Endodermal cell (in vitro differentiated cells): ENCODE results near the gene CTIF. TPM values are rescaled to one million over a fixed set of nuclear protein-coding genes. Genes with fewer than 3 reads are reported as not detected.
A peak's percentile ranks its signal among the peaks of the same experiment; 100 is the strongest.

ENCODE experiments used
- DNase-seq: peaks from one replicate; pipeline ENCODE4 v3.0.0-alpha.2; 2017
- H3K27ac ChIP-seq: 2 replicates; pipeline ENCODE4 v1.5.1; 2013; ENCODE audit warnings: mild to moderate bottlenecking, low read depth, low read length, moderate library complexity
- H3K27me3 ChIP-seq: 2 replicates; pipeline ENCODE4 v1.6.1; 2013; ENCODE audit warnings: mild to moderate bottlenecking, low read length, moderate library complexity; ENCODE audit not compliant: insufficient read depth, control insufficient read depth, poor library complexity, severe bottlenecking
- H3K36me3 ChIP-seq: 2 replicates; pipeline ENCODE4 v1.7.0; 2013; ENCODE audit warnings: mild to moderate bottlenecking, low read length, moderate library complexity; ENCODE audit not compliant: control insufficient read depth, insufficient read depth
- H3K4me1 ChIP-seq: one replicate; pipeline ENCODE4 v1.7.0; 2013; ENCODE audit warnings: low read length; ENCODE audit not compliant: control insufficient read depth, insufficient read depth
- H3K4me3 ChIP-seq: 2 replicates; pipeline ENCODE4 v1.5.1; 2013; ENCODE audit warnings: mild to moderate bottlenecking, low read length, moderate library complexity
- H3K9ac ChIP-seq: 2 replicates; pipeline ENCODE4 v1.6.1; 2013; ENCODE audit warnings: mild to moderate bottlenecking, low read length, moderate library complexity; ENCODE audit not compliant: poor library complexity, severe bottlenecking; ENCODE audit errors: extremely low read depth
- H3K9me3 ChIP-seq: 2 replicates; pipeline ENCODE4 v1.6.1; 2013; ENCODE audit warnings: mild to moderate bottlenecking, low read length, moderate library complexity; ENCODE audit not compliant: control insufficient read depth
- H3K27ac Mint-ChIP-seq: 2 replicates; pipeline ENCODE4 v1.8.0; 2020; ENCODE audit warnings: mixed read lengths
- H3K27me3 Mint-ChIP-seq: 2 replicates; pipeline ENCODE4 v1.8.0; 2021; ENCODE audit warnings: mild to moderate bottlenecking, mixed read lengths; ENCODE audit not compliant: insufficient read depth
- H3K36me3 Mint-ChIP-seq: 2 replicates; pipeline ENCODE4 v1.8.0; 2020; ENCODE audit warnings: low read depth, mixed read lengths
- H3K4me1 Mint-ChIP-seq: 2 replicates; pipeline ENCODE4 v1.8.0; 2020; ENCODE audit warnings: mixed read lengths
- H3K4me3 Mint-ChIP-seq: 2 replicates; pipeline ENCODE4 v1.8.0; 2020; ENCODE audit warnings: mild to moderate bottlenecking, moderate library complexity, mixed read lengths
- H3K9me3 Mint-ChIP-seq: 2 replicates; pipeline ENCODE4 v1.8.0; 2020; ENCODE audit warnings: mild to moderate bottlenecking, mixed read lengths
- WGBS, 2 experiments: methylation state at CpG; one replicate each; pipeline versions ENCODE4 v1.1.5 to v1.1.7; 2013; ENCODE audit warnings: missing lambda C conversion rate in 2 of 2, mixed read lengths in 1 of 2; ENCODE audit not compliant: insufficient coverage in 1 of 2, insufficient read length in 1 of 2; 5-methylcytosine and 5-hydroxymethylcytosine counted together
- total RNA-seq, 2 donors: library from RNA; stranded (reverse); fragmentation: NEBNext Ultra II Directional in 1 of 2; extraction: Animal tissue kit (Norgen Biotek cat#: 25700) in 1 of 2; gene quantifications; 2 replicates in 1 of 2; 3 replicates in 1 of 2; pipeline ENCODE4 v1.2.1, GENCODE V29; 2021
- TF ChIP-seq, protein P1 (sequence below): fragments of 200-600 bp; sonication (generic); conservative IDR thresholded peaks from 2 replicates; pipeline ENCODE4 v1.5.0; 2021; ENCODE audit warnings: antibody characterized with exemption, mild to moderate bottlenecking

The CTIF gene
- total RNA-seq, 2 donors from 2014 or later = 33.8 to 41.6 TPM

DNA sequence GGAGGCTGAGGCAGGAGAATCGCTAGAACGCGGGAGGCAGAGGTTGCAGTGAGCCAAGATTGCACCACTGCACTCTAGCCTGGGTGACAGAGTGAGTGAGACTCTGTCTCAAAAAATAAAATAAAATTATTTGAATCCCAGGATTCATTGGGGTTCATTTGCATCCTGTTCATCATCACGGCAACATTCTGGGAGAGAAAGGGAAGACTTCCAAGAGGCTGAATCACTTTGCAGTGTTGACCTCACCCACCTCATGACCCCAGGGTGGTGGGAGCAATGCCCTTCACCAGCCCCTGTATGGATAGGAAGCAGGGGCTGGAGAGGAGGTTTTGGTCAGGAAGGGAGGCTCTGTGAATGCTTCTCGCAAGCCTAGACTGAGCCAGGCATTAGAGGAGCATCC is 195.6 kb downstream of the CTIF start:
- H3K36me3 ChIP-seq = no peaks in the 10 kb centered on the region
- 92 to 94% methylated on average over 4 to 5 of the region's 5 CpGs for WGBS, 2 experiments
- no peaks in the 10 kb centered on the region for H3K9me3 ChIP-seq
- TF ChIP-seq, protein P1, sequence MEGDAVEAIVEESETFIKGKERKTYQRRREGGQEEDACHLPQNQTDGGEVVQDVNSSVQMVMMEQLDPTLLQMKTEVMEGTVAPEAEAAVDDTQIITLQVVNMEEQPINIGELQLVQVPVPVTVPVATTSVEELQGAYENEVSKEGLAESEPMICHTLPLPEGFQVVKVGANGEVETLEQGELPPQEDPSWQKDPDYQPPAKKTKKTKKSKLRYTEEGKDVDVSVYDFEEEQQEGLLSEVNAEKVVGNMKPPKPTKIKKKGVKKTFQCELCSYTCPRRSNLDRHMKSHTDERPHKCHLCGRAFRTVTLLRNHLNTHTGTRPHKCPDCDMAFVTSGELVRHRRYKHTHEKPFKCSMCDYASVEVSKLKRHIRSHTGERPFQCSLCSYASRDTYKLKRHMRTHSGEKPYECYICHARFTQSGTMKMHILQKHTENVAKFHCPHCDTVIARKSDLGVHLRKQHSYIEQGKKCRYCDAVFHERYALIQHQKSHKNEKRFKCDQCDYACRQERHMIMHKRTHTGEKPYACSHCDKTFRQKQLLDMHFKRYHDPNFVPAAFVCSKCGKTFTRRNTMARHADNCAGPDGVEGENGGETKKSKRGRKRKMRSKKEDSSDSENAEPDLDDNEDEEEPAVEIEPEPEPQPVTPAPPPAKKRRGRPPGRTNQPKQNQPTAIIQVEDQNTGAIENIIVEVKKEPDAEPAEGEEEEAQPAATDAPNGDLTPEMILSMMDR = no peak
- Mint-ChIP-seq H3K36me3 (no peaks in the 10 kb centered on the region), H3K4me1 (peaks cover 21% of the 10 kb centered on the region), H3K27me3 (no peaks in the 10 kb centered on the region), H3K9me3 (no peaks in the 10 kb centered on the region), H3K4me3 (no peak overlapping the region), H3K27ac (no peak overlapping the region)
- H3K4me1 ChIP-seq = peaks cover 5% of the 10 kb centered on the region
- H3K27ac ChIP-seq = no peak overlapping the region
- H3K4me3 ChIP-seq = no peak overlapping the region
- H3K27me3 ChIP-seq = no peaks in the 10 kb centered on the region
- no peak for DNase-seq
- H3K9ac ChIP-seq = no peak overlapping the region

DNA sequence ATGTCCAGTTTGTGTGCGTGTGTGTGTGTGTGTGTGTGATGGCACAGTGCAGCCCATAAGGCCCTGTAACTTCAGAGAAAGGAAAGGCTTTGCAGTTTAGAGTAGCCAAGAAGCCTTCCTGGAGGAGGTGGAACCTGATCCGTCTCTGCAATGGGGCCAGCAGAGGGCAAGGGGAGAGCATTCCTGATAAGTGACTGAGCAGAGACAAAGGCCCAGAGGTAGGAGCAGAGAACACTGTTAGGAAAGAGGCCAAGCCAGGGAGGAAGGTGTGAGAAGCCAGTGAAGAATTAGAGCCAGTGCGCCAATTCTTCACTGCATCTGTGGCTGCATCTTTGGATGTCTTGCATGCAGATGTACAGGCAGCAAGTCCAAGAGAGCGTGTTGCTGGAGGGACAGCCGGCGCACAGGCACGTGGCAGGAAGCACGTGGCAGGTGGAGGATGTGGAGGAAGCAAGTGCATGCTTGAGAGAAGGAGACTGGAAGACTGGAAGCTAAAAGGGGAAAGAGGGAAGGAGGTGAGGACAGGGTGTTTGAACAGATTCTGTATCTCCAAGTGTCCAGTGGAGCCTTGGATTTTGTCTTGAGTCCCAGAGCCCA is 196.3 kb downstream of the CTIF start:
- Histone ChIP-seq H3K9ac (no peak overlapping the region), H3K27me3 (no peaks in the 10 kb centered on the region), H3K9me3 (no peaks in the 10 kb centered on the region), H3K27ac (no peak overlapping the region), H3K4me1 (peaks cover 5% of the 10 kb centered on the region), H3K36me3 (no peaks in the 10 kb centered on the region), H3K4me3 (no peak overlapping the region)
- peak; percentile 68 for DNase-seq
- peaks cover 21% of the 10 kb centered on the region for H3K4me1 Mint-ChIP-seq
- H3K4me3 Mint-ChIP-seq = no peak overlapping the region
- H3K27me3 Mint-ChIP-seq = no peaks in the 10 kb centered on the region
- no peaks in the 10 kb centered on the region for H3K9me3 Mint-ChIP-seq
- H3K27ac Mint-ChIP-seq = peak overlapping the region; percentile 37
- no peaks in the 10 kb centered on the region for H3K36me3 Mint-ChIP-seq
- TF ChIP-seq, protein P1 = no peak
- 84 to 86% methylated on average over 7 to 8 of the region's 8 CpGs for whole genome bisulfite sequencing, 2 experiments

DNA sequence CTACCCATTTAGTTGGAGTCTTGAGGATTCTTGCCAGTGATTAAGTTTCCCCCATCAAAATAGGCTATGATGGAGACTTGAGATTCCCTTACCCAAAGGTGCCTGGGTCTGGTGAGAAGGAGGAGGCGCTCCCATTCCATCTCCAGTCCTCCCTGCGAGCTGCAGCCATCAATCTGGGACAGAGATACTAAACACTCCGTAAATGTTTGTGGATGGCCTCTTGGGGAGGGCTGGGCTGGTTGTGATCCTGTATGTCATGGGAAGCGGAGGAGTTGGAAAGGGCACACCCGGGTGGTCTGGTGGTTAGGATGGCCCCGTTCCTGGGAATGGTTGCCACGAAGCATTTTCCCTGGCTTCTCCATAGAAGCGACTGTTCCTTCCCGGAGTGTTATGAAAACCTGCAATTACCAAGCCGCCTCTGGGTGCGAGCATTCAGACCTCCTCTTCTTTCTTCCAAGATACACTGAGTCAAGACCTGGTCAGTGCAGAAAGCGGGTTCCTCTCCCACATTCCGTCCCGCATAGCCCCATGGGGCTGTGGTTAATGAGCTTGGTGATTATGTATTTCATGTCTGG is 196.9 kb downstream of the CTIF start:
- H3K27me3 ChIP-seq = no peaks in the 10 kb centered on the region
- H3K36me3 ChIP-seq = no peaks in the 10 kb centered on the region
- no peak overlapping the region for H3K4me3 Mint-ChIP-seq
- H3K9me3 ChIP-seq = no peaks in the 10 kb centered on the region
- H3K9ac ChIP-seq = no peak overlapping the region
- H3K27ac Mint-ChIP-seq = peak overlapping the region; percentile 28
- H3K27ac ChIP-seq = no peak overlapping the region
- WGBS, 2 experiments = 91 to 100% methylated on average over 6 to 14 of the region's 14 CpGs
- H3K4me3 ChIP-seq = no peak overlapping the region
- no peaks in the 10 kb centered on the region for H3K27me3 Mint-ChIP-seq
- TF ChIP-seq, protein P1 = no peak
- H3K4me1 Mint-ChIP-seq = peaks cover 21% of the 10 kb centered on the region
- no peak for DNase-seq
- H3K4me1 ChIP-seq = peaks cover 5% of the 10 kb centered on the region
- no peaks in the 10 kb centered on the region for H3K36me3 Mint-ChIP-seq
- H3K9me3 Mint-ChIP-seq = no peaks in the 10 kb centered on the region
